ENCODE measurements around the gene CYTH3. TPM values are rescaled to one million over a fixed set of nuclear protein-coding genes. Genes with fewer than 3 reads are reported as not detected.
A peak's percentile ranks its signal among the peaks of the same experiment; 100 is the strongest.

Gene CYTH3
- total and polyA plus RNA-seq, 2 of the 8 experiments (the other 6 are each of a cell fraction or from before 2014, with no cell fraction given): 10.3 to 11.9 TPM

DNA sequence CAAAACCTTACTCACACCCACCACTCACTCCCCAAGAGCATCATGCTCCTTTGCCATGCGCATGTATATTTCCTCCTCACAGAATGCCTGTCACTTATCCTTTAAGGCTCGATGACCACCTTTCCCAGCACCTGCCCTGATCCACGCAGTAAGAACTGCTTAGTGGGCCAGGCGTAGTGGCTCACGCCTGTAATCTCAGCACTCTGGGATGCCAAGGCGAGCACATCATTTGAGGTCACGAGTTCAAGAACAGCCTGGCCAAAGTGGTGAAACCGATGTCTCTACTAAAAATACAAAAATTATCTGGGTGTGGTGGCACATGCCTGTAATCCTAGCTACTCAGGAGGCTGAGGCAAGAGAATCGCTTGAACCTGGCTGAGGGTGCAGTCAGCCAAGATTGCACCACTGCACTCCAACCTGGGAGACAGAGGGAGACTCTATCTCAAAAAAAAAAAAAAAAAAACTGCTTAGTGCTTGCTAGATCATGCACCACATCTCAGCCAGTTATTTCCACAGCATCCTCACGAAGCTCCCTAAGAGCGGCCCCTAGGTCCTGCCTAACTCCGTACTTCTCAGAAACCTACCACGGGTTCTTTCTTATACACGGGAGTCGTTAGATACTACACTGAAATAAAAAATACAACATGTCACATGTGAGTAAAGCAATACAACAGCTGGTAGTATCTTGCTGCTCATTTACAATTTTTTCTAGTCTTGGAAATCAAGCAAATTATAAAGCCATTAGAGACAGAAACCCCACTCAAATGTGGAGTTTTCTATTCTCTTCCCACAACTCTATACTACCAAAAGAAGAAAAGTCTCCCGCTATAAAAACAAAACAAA, 37.2 kb downstream of the CYTH3 start:
- Histone ChIP-seq H3K9ac (replicated peaks in 1 of 4; ENCODE audit: extremely low read depth in 1 of 4, low read depth in 3 of 4, low read length in 3 of 4) (0 out of 7 replicates have a peak overlapping the region, but pooled peaks of 1 of the 4 experiments have one; percentile 32), H3K27me3 (replicated peaks in 1 of 4; ENCODE audit: control insufficient read depth in 3 of 4, extremely low read depth in 1 of 4, insufficient read depth in 3 of 4, low read length in 3 of 4) (no peaks in the 10 kb centered on the region), H2BK5ac (ENCODE audit: low read depth, low read length) (no peak overlapping the region), H4K20me1 (replicated peaks in 1 of 2; ENCODE audit: control insufficient read depth in 1 of 2, insufficient read depth in 2 of 2, low read length in 2 of 2) (no peaks in the 10 kb centered on the region), H3K23me2 (ENCODE audit: low read depth, low read length) (no peaks in the 10 kb centered on the region), H4K5ac (ENCODE audit: insufficient read length, low read depth, low read length) (no peak overlapping the region), H3K14ac (ENCODE audit: insufficient read length) (no peak overlapping the region), H3K27ac (ENCODE audit: low read depth, low read length) (no peak overlapping the region), H3K36me3 (ENCODE audit: control insufficient read depth in 2 of 4, insufficient read depth in 4 of 4, low read length in 3 of 4) (no peaks in the 10 kb centered on the region), H3K4ac (replicated peaks; ENCODE audit: insufficient read length, low read depth, low read length) (no peak overlapping the region), H2AFZ (ENCODE audit: low read length) (no peak overlapping the region), H4K8ac (ENCODE audit: extremely low read depth, insufficient read depth, low read length) (no peak overlapping the region), H2BK20ac (ENCODE audit: low read length) (no peak overlapping the region), H3K79me1 (ENCODE audit: low read depth, low read length) (no peaks in the 10 kb centered on the region), H3K9me3 (ENCODE audit: insufficient read depth in 2 of 2, low read depth in 1 of 2, low read length in 1 of 2) (no peaks in the 10 kb centered on the region), H4K91ac (replicated peaks; ENCODE audit: insufficient read length, low read length) (no peak overlapping the region), H3K18ac (ENCODE audit: extremely low read depth, low read length) (no peak overlapping the region), H2BK12ac (ENCODE audit: low read depth, low read length) (no peak overlapping the region), H3K79me2 (ENCODE audit: control insufficient read depth in 1 of 2, insufficient read depth in 2 of 2, low read length in 2 of 2) (0 out of 4 replicates have a peak, but pooled peaks cover 0 to under 1% of the 10 kb centered on the region in 2 experiments), H3K4me1 (replicated peaks in 1 of 4; ENCODE audit: control insufficient read depth in 3 of 4, insufficient read depth in 4 of 4, low read length in 3 of 4) (peaks cover 0 to 2% (median 0%) of the 10 kb centered on the region in 4 experiments; a peak in 1 of 7 replicates), H2AK5ac (ENCODE audit: low read depth, low read length) (no peak overlapping the region), H2BK120ac (replicated peaks; ENCODE audit: low read depth, low read length) (no peak overlapping the region), H3K4me3 (ENCODE audit: extremely low read depth in 1 of 4, insufficient read depth in 2 of 4, low read depth in 3 of 4, low read length in 4 of 4) (no peak overlapping the region), H3K56ac (replicated peaks; ENCODE audit: insufficient read length, low read depth, low read length) (no peak overlapping the region), H2BK15ac (ENCODE audit: low read length) (no peak overlapping the region; the same call in 1 of the 2 replicates), H3K23ac (ENCODE audit: insufficient read length) (no peak overlapping the region), H3K4me2 (ENCODE audit: insufficient read depth in 1 of 2, low read depth in 2 of 2, low read length in 2 of 2) (no peak overlapping the region)
- WGBS, 2 experiments (ENCODE audit: extremely low coverage in 1 of 2, insufficient coverage in 1 of 2, insufficient read length in 1 of 2, insufficient replicate concordance in 2 of 2, low coverage in 1 of 2, low lambda C conversion rate in 2 of 2, missing lambda C conversion rate in 1 of 2): 96% methylated on average over 16 of the region's 16 CpGs; no CpG with 5 or more reads in 1 of the 2 experiments
- DNase-seq (ENCODE audit: low read depth in 1 of 2, low spot score in 2 of 2): no peak
- FAIRE-seq: no peak
- CTCF ChIA-PET (ENCODE audit: partially characterized antibody): interaction anchor here (0.6 to 1.3 kb wide), 4 partner anchors 9 to 71 kb away, joined by 3 to 4 read pairs (median 3); no protein-coding TSS in a partner anchor
- POLR2A ChIA-PET (ENCODE audit: partially characterized antibody): interaction anchor here (1.4 kb wide), 1 partner anchor 34 kb away, joined by 3 read pairs; no protein-coding TSS in a partner anchor
- no peak for TF ChIP-seq CEBPB (IDR thresholded peaks at IDR 0.05; ENCODE audit: low read depth, low read length)
- no peak for TF ChIP-seq EGR1 (IDR thresholded peaks at IDR 0.05; ENCODE audit: borderline replicate concordance, low read depth, low read length)
- no peak for TF ChIP-seq POU5F1 (IDR thresholded peaks at IDR 0.05; ENCODE audit: low read depth, low read length)
- no peak for TF ChIP-seq KDM1A (IDR thresholded peaks at IDR 0.05; ENCODE audit: borderline replicate concordance, low read length)
- no peak for TF ChIP-seq TAF1 (IDR thresholded peaks at IDR 0.05; ENCODE audit: low read depth, low read length)
- TF ChIP-seq TEAD4 (IDR thresholded peaks at IDR 0.05; ENCODE audit: low read depth, low read length): no peak
- no peak for TF ChIP-seq RBBP5 (IDR thresholded peaks at IDR 0.05; ENCODE audit: borderline replicate concordance, low read depth, low read length)
- TF ChIP-seq MAFK (IDR thresholded peaks at IDR 0.05; ENCODE audit: low read depth, low read length): no peak
- no peak for TF ChIP-seq HDAC6 (IDR thresholded peaks at IDR 0.05; ENCODE audit: low read depth, low read length)
- no peak for TF ChIP-seq EZH2 (IDR thresholded peaks at IDR 0.05; ENCODE audit: low read depth, low read length, severe bottlenecking)
- no peak for TF ChIP-seq NRF1 (IDR thresholded peaks at IDR 0.05; ENCODE audit: low read depth, low read length)
- no peak for TF ChIP-seq JUN (IDR thresholded peaks at IDR 0.05; ENCODE audit: low read depth, low read length)

Data from H1 (cell line).